ENCODE measurements around the gene GPR162. TPM values are rescaled to one million over a fixed set of nuclear protein-coding genes. Genes with fewer than 3 reads are reported as not detected.

Gene GPR162
- polyA plus RNA-seq, 2 of the 4 experiments (the other 2 are of a cell fraction) = 1.7 to 1.8 TPM

DNA sequence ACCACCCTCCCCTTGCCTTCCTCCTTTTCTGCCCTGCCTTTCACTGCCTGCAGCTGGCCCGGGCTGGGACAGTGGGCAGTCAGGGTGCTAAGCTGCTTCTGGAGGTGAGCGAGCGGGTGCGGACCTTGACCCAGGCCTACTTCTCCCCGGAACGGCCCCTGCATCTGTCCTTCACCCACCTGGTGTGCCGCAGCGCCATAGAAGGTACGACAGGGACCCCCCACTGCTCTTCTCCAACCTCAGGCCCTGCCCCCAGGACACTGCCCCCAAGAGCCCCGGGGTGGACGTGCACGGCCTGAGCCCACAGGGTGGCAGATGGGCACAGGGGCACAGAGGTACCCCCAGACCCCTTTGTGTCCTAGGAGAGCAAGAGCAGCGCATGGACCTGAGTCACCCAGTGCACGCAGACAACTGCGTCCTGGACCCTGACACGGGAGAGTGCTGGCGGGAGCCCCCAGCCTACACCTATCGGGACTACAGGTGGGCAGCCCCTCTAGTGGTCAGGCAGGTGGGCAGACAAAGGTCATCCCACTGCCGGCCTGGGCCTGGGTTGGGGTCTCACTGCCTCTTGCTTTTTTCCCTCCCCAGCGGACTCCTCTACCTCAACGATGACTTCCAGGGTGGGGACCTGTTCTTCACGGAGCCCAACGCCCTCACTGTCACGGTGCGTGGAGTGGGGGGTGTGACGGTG lies 15.9 kb downstream of the GPR162 start:
- TF ChIP-seq EP300 (IDR thresholded peaks at IDR 0.05) (no peak), EHMT2 (IDR thresholded peaks at IDR 0.05; ENCODE audit: low read depth) (no peak), NPAS2 (CRISPR knock-in tag; IDR thresholded peaks at IDR 0.05; ENCODE audit: borderline replicate concordance) (no peak), ZNF302 (CRISPR knock-in tag; IDR thresholded peaks at IDR 0.05) (no peak), SMC3 (IDR thresholded peaks at IDR 0.05) (no peak), BHLHE40 (IDR thresholded peaks at IDR 0.05; ENCODE audit: low read depth, low read length) (no peak), HEYL (CRISPR knock-in tag; IDR thresholded peaks at IDR 0.05) (no peak), SREBF2 (IDR thresholded peaks at IDR 0.05) (no peak), ESRRA (IDR thresholded peaks at IDR 0.05; ENCODE audit: borderline replicate concordance, low read length) (no peak), RAD21 (conservative IDR thresholded peaks at IDR 0.05 in 1 of 2, IDR thresholded peaks at IDR 0.05 in 1 of 2) (no peak), JUN (IDR thresholded peaks at IDR 0.05) (no peak), ZC3H11A (IDR thresholded peaks at IDR 0.05) (no peak), FOXS1 (CRISPR knock-in tag; IDR thresholded peaks at IDR 0.05) (no peak)
- TF ChIP-seq, protein P1, sequence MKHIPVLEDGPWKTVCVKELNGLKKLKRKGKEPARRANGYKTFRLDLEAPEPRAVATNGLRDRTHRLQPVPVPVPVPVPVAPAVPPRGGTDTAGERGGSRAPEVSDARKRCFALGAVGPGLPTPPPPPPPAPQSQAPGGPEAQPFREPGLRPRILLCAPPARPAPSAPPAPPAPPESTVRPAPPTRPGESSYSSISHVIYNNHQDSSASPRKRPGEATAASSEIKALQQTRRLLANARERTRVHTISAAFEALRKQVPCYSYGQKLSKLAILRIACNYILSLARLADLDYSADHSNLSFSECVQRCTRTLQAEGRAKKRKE (CRISPR knock-in tag; IDR thresholded peaks at IDR 0.05; ENCODE audit: low read depth) = no peak
- TF ChIP-seq, protein P2, sequence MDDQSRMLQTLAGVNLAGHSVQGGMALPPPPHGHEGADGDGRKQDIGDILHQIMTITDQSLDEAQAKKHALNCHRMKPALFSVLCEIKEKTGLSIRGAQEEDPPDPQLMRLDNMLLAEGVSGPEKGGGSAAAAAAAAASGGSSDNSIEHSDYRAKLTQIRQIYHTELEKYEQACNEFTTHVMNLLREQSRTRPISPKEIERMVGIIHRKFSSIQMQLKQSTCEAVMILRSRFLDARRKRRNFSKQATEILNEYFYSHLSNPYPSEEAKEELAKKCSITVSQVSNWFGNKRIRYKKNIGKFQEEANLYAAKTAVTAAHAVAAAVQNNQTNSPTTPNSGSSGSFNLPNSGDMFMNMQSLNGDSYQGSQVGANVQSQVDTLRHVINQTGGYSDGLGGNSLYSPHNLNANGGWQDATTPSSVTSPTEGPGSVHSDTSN (IDR thresholded peaks at IDR 0.05) = no peak
- TF ChIP-seq, protein P3, sequence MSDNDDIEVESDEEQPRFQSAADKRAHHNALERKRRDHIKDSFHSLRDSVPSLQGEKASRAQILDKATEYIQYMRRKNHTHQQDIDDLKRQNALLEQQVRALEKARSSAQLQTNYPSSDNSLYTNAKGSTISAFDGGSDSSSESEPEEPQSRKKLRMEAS (IDR thresholded peaks at IDR 0.05) = no peak
- TF ChIP-seq, protein P4, sequence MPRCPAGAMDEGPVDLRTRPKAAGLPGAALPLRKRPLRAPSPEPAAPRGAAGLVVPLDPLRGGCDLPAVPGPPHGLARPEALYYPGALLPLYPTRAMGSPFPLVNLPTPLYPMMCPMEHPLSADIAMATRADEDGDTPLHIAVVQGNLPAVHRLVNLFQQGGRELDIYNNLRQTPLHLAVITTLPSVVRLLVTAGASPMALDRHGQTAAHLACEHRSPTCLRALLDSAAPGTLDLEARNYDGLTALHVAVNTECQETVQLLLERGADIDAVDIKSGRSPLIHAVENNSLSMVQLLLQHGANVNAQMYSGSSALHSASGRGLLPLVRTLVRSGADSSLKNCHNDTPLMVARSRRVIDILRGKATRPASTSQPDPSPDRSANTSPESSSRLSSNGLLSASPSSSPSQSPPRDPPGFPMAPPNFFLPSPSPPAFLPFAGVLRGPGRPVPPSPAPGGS (IDR thresholded peaks at IDR 0.05) = no peak
- Histone ChIP-seq H3K4me3 (no peak overlapping the region), H3K27ac (no peak overlapping the region), H3K4me1 (no peaks in the 10 kb centered on the region), H3K4me2 (no peak overlapping the region), H3K9me3 (no peaks in the 10 kb centered on the region)
- 91% methylated on average over 24 of the region's 26 CpGs for WGBS (ENCODE audit: missing lambda C conversion rate)
- ATAC-seq = no peak
- CTCF ChIA-PET = interaction anchor here (0.9 to 29.8 kb wide), 10 partner anchors 12 to 267 kb away, joined by 3 to 306 read pairs (median 11); partner anchors contain the start of genes CDCA3, GPR162, MLF2 and USP5
- FAIRE-seq = no peak
- no peak for DNase-seq (ENCODE audit: low read depth in 1 of 2, low spot score in 1 of 2)
- POLR2A ChIA-PET = interaction anchor here (2.2 kb wide), 1 partner anchor 14 kb away, joined by 10 read pairs; the partner anchor contains the start of genes CDCA3 and USP5

DNA sequence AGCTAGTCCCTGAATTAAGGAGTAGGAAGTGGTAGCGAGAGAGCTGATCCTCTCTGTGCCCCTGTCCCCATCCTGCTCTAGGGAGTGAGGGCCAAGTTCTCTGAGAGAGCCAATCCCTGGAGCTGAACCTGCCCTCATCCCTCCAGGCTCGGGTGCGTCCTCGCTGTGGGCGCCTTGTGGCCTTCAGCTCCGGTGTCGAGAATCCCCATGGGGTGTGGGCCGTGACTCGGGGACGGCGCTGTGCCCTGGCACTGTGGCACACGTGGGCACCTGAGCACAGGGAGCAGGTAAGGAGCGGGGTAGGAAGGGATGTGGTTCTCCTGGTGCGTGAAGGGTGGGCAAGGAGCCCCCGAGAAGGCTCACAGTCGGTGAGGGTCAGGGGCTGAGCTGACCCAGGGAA lies 17.2 kb downstream of the GPR162 start:
- no peak for FAIRE-seq
- 88% methylated on average over 16 of the region's 16 CpGs for WGBS (ENCODE audit: missing lambda C conversion rate)

More for the DNA sequence above, 17.2 kb downstream of the GPR162 start:
- no peak for TF ChIP-seq FOXS1 (CRISPR knock-in tag; IDR thresholded peaks at IDR 0.05)
- TF ChIP-seq RCOR1 (IDR thresholded peaks at IDR 0.05; ENCODE audit: low read depth, low read length) = no peak
- TF ChIP-seq, protein P2 (IDR thresholded peaks at IDR 0.05) = no peak
- no peak for TF ChIP-seq EHMT2 (IDR thresholded peaks at IDR 0.05; ENCODE audit: low read depth)
- no peak for TF ChIP-seq ZFP36 (IDR thresholded peaks at IDR 0.05; ENCODE audit: borderline replicate concordance, partially characterized antibody)
- TF ChIP-seq TFCP2L1 (CRISPR knock-in tag; IDR thresholded peaks at IDR 0.05) = no peak
- no peak for TF ChIP-seq GATA3 (IDR thresholded peaks at IDR 0.05; ENCODE audit: borderline replicate concordance)
- TF ChIP-seq NFE2L2 (conservative IDR thresholded peaks at IDR 0.05; ENCODE audit: low read length) = no peak
- no peak for TF ChIP-seq SREBF2 (IDR thresholded peaks at IDR 0.05)
- TF ChIP-seq CHD4 (IDR thresholded peaks at IDR 0.05; ENCODE audit: borderline replicate concordance) = no peak
- no peak for TF ChIP-seq JUN (IDR thresholded peaks at IDR 0.05)
- TF ChIP-seq KDM1A (IDR thresholded peaks at IDR 0.05; ENCODE audit: low read depth) = no peak
- Histone ChIP-seq H3K4me2 (no peak overlapping the region), H3K9me3 (no peaks in the 10 kb centered on the region), H3K4me3 (no peak overlapping the region), H3K27ac (no peak overlapping the region), H3K4me1 (no peaks in the 10 kb centered on the region)
- POLR2A ChIA-PET = interaction anchor here (2.3 kb wide), 1 partner anchor 13 kb away, joined by 7 read pairs; the partner anchor contains the start of genes CDCA3 and USP5
- ATAC-seq (no peak), DNase-seq (ENCODE audit: low read depth in 1 of 2, low spot score in 1 of 2) (no peak)
- CTCF ChIA-PET = interaction anchor here (1.0 to 29.8 kb wide), 11 partner anchors 7 to 222 kb away, joined by 3 to 306 read pairs (median 5); partner anchors contain the start of genes CDCA3, MLF2, P3H3 and PTMS
